GM23338 (cell line): ENCODE data around the gene RAB3IL1. TPM values are rescaled to one million over a fixed set of nuclear protein-coding genes. Genes with fewer than 3 reads are reported as not detected.

Source experiments
- ATAC-seq: fragments of 200-7000 bp; cut with Tn5 transposase; 3 replicates; pipeline ENCODE4 v1.9.1; 2020
- DNase-seq: peaks from one replicate; pipeline ENCODE4 v3.0.0-alpha.2; 2015; ENCODE audit warnings: low spot score
- H2AFZ ChIP-seq: fragments of 200-600 bp; sonication (generic); 2 replicates; pipeline ENCODE4 v1.8.0; 2016; ENCODE audit warnings: antibody characterized with exemption, mild to moderate bottlenecking, moderate library complexity
- H3F3A ChIP-seq: fragments of 200-600 bp; sonication (generic); replicated peaks from 2 replicates; pipeline ENCODE4 v1.8.0; 2017; ENCODE audit warnings: antibody characterized with exemption, mixed run types, low read depth
- H3K27ac ChIP-seq: fragments of 200-600 bp; sonication (generic); 2 replicates; pipeline ENCODE4 v1.6.1; 2016; ENCODE audit warnings: low read depth
- H3K27me3 ChIP-seq: fragments of 200-600 bp; sonication (generic); 2 replicates; pipeline ENCODE4 v1.8.0; 2016; ENCODE audit warnings: mild to moderate bottlenecking, mixed run types, moderate library complexity; ENCODE audit not compliant: insufficient read depth
- H3K36me3 ChIP-seq: fragments of 200-600 bp; sonication (generic); 2 replicates; pipeline ENCODE4 v1.8.0; 2016; ENCODE audit warnings: mild to moderate bottlenecking; ENCODE audit not compliant: insufficient read depth
- H3K4me1 ChIP-seq: fragments of 200-600 bp; sonication (generic); 2 replicates; pipeline ENCODE4 v1.8.0; 2016; ENCODE audit warnings: mild to moderate bottlenecking, moderate library complexity; ENCODE audit not compliant: insufficient read depth
- H3K4me2 ChIP-seq: fragments of 200-600 bp; sonication (generic); 2 replicates; pipeline ENCODE4 v1.7.1; 2017; ENCODE audit warnings: mixed run types
- H3K4me3 ChIP-seq: fragments of 200-600 bp; sonication (generic); 2 replicates; pipeline ENCODE4 v1.6.1; 2016; ENCODE audit warnings: mixed run types
- H3K79me2 ChIP-seq: fragments of 200-600 bp; sonication (generic); replicated peaks from 2 replicates; pipeline ENCODE4 v1.8.0; 2017; ENCODE audit warnings: mild to moderate bottlenecking; ENCODE audit not compliant: insufficient read depth
- H3K9me2 ChIP-seq: fragments of 200-600 bp; sonication (generic); 2 replicates; pipeline ENCODE4 v1.8.0; 2017; ENCODE audit not compliant: insufficient read depth
- H4K20me1 ChIP-seq: fragments of 200-600 bp; sonication (generic); replicated peaks from 2 replicates; pipeline ENCODE4 v1.8.0; 2017; ENCODE audit warnings: mild to moderate bottlenecking; ENCODE audit not compliant: insufficient read depth
- H3K27ac Mint-ChIP-seq: 2 replicates; pipeline ENCODE4 v1.8.0; 2020; ENCODE audit warnings: inconsistent platforms, mild to moderate bottlenecking, moderate library complexity, mixed read lengths
- H3K27me3 Mint-ChIP-seq: 3 replicates; pipeline ENCODE4 v1.8.0; 2022; ENCODE audit warnings: low read depth, mild to moderate bottlenecking, moderate library complexity, mixed read lengths, inconsistent platforms; ENCODE audit not compliant: insufficient read depth, poor library complexity
- H3K36me3 Mint-ChIP-seq: 3 replicates; pipeline ENCODE4 v1.8.0; 2021; ENCODE audit warnings: low read depth, mild to moderate bottlenecking, inconsistent platforms, moderate library complexity, mixed read lengths
- H3K4me1 Mint-ChIP-seq: 3 replicates; pipeline ENCODE4 v1.8.0; 2020; ENCODE audit warnings: mild to moderate bottlenecking, inconsistent platforms, mixed read lengths
- H3K4me3 Mint-ChIP-seq: 3 replicates; pipeline ENCODE4 v1.8.0; 2021; ENCODE audit warnings: moderate library complexity, mild to moderate bottlenecking, inconsistent platforms, mixed read lengths
- H3K9me3 Mint-ChIP-seq: 3 replicates; pipeline ENCODE4 v1.8.0; 2020; ENCODE audit warnings: moderate library complexity, mild to moderate bottlenecking, inconsistent platforms, mixed read lengths
- CREB1 ChIP-seq: fragments of 250-450 bp; sonication (Bioruptor Pico); IDR thresholded peaks from 2 replicates; pipeline ENCODE4 v1.5.0; 2020; ENCODE audit warnings: low read depth, mild to moderate bottlenecking, moderate library complexity
- EZH2 ChIP-seq: fragments of 200-600 bp; sonication (generic); IDR thresholded peaks from one replicate; pipeline ENCODE4 v1.8.0; 2017; ENCODE audit warnings: antibody characterized with exemption, mild to moderate bottlenecking, low read depth; ENCODE audit not compliant: unreplicated experiment
- EZH2phosphoT487 ChIP-seq: fragments of 200-600 bp; sonication (generic); IDR thresholded peaks from one replicate; pipeline ENCODE4 v1.8.1; 2018; ENCODE audit warnings: antibody characterized with exemption; ENCODE audit not compliant: unreplicated experiment
- JUNB ChIP-seq: IDR thresholded peaks from one replicate; pipeline ENCODE4 v1.6.1; 2016; ENCODE audit warnings: antibody characterized with exemption; ENCODE audit not compliant: unreplicated experiment
- NANOG ChIP-seq: IDR thresholded peaks from 2 replicates; pipeline ENCODE4 v1.6.1; 2016; ENCODE audit warnings: antibody characterized with exemption, borderline replicate concordance
- POLR2AphosphoS5 ChIP-seq: IDR thresholded peaks from 2 replicates; pipeline ENCODE4 v1.6.1; 2016; ENCODE audit warnings: antibody characterized with exemption, low read depth
- STAT1 ChIP-seq: IDR thresholded peaks from one replicate; pipeline ENCODE4 v1.6.1; 2016; ENCODE audit warnings: antibody characterized with exemption; ENCODE audit not compliant: unreplicated experiment
- ZNF114 ChIP-seq: fragments of 250-450 bp; sonication (Bioruptor Pico); IDR thresholded peaks from 2 replicates; pipeline ENCODE4 v1.5.0; 2020; ENCODE audit warnings: mild to moderate bottlenecking, moderate library complexity
- ZNF331 ChIP-seq: fragments of 250-450 bp; sonication (Bioruptor Pico); IDR thresholded peaks from 2 replicates; pipeline ENCODE4 v1.5.0; 2020; ENCODE audit warnings: low read depth, mild to moderate bottlenecking, moderate library complexity
- polyA plus RNA-seq: library from polyadenylated mRNA; unstranded; fragments of >200 nt; fragmentation: Nextera tagmentation; extraction: Ambion mirVana; gene quantifications from 2 replicates; pipeline ENCODE4 v1.2.1, GENCODE V29; 2016
- total RNA-seq: library from RNA; depleted of rRNA; stranded (reverse); fragments of >200 nt; shearing (Covaris generic); gene quantifications from 2 replicates; pipeline ENCODE4 v1.2.3, GENCODE V29; 2014
- TF ChIP-seq, protein P1 (sequence below), 2 experiments: fragments of 200-600 bp in 1 of 2; sonication (generic) in 1 of 2; conservative IDR thresholded peaks; 2 replicates each; pipeline versions ENCODE4 v1.5.1 to v1.6.1; 2016 to 2017; ENCODE audit warnings: antibody characterized with exemption in 2 of 2, low read depth in 2 of 2, mild to moderate bottlenecking in 2 of 2, moderate library complexity in 1 of 2
- TF ChIP-seq, protein P2 (sequence below): IDR thresholded peaks from one replicate; pipeline ENCODE4 v1.6.1; 2018; ENCODE audit warnings: antibody characterized with exemption; ENCODE audit not compliant: unreplicated experiment
- TF ChIP-seq, protein P3 (sequence below): IDR thresholded peaks from 2 replicates; pipeline ENCODE4 v1.6.1; 2016; ENCODE audit warnings: antibody characterized with exemption

The RAB3IL1 gene
- total and polyA plus RNA-seq, 2 experiments from 2014 or later, result 2.7 to 3.4 TPM

DNA sequence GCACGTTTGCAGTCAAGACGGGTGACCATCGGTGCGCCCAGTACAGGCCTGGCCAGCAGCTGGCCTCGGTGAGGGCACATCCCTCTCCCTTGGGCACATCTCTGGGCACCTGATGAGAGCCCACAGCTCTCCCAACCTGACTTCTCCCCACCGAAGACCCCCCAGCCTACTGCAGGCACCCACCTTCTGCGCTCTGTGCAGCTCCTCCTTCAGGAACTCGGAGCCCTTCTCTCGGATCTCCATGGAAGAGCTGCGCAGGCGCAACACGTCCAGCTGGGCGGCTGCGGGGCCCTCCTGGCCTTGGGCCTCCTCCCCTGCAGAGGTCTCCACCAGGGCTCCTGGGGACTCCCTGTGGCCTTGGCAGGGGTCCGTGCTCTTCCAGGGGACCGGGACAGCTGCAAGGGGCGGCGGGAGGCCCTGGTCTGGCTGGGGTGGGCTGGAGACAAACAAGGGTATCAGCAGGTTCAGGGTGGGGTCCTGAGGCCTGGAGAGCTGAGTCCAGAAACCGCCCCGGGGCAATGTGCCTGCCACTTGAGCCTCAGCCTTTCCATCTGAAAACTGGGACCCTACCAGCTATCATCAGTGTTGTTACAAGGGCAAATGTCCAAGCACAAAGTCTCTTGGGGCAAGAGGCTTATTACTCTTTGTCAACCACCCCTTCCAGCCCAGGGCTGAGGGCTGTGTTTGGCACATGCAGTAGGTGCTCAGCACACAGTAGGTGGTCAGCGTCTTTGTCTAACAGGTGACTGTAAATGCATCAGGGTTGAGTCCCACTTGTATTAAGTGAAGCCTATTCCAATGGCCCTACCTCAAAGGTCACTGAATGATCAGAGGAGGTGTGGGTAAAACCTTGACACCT is 9.3 kb downstream of the RAB3IL1 start:
- no peaks in the 10 kb centered on the region for H3K79me2 ChIP-seq
- no peaks in the 10 kb centered on the region for H4K20me1 ChIP-seq
- ATAC-seq, result no peak
- no peaks in the 10 kb centered on the region for H3K27me3 ChIP-seq
- DNase-seq, result no peak
- H3K27ac Mint-ChIP-seq, result no peak overlapping the region
- TF ChIP-seq EZH2phosphoT487 (no peak), ZNF114 (CRISPR knock-in tag) (no peak), ZNF331 (CRISPR knock-in tag) (no peak), CREB1 (CRISPR knock-in tag) (no peak), STAT1 (no peak), NANOG (no peak), JUNB (no peak), POLR2AphosphoS5 (no peak), EZH2 (no peak)
- TF ChIP-seq, protein P1, sequence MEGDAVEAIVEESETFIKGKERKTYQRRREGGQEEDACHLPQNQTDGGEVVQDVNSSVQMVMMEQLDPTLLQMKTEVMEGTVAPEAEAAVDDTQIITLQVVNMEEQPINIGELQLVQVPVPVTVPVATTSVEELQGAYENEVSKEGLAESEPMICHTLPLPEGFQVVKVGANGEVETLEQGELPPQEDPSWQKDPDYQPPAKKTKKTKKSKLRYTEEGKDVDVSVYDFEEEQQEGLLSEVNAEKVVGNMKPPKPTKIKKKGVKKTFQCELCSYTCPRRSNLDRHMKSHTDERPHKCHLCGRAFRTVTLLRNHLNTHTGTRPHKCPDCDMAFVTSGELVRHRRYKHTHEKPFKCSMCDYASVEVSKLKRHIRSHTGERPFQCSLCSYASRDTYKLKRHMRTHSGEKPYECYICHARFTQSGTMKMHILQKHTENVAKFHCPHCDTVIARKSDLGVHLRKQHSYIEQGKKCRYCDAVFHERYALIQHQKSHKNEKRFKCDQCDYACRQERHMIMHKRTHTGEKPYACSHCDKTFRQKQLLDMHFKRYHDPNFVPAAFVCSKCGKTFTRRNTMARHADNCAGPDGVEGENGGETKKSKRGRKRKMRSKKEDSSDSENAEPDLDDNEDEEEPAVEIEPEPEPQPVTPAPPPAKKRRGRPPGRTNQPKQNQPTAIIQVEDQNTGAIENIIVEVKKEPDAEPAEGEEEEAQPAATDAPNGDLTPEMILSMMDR (conservative IDR thresholded peaks at IDR 0.05; ENCODE audit: low read depth in 2 of 2), result no peak
- TF ChIP-seq, protein P2, sequence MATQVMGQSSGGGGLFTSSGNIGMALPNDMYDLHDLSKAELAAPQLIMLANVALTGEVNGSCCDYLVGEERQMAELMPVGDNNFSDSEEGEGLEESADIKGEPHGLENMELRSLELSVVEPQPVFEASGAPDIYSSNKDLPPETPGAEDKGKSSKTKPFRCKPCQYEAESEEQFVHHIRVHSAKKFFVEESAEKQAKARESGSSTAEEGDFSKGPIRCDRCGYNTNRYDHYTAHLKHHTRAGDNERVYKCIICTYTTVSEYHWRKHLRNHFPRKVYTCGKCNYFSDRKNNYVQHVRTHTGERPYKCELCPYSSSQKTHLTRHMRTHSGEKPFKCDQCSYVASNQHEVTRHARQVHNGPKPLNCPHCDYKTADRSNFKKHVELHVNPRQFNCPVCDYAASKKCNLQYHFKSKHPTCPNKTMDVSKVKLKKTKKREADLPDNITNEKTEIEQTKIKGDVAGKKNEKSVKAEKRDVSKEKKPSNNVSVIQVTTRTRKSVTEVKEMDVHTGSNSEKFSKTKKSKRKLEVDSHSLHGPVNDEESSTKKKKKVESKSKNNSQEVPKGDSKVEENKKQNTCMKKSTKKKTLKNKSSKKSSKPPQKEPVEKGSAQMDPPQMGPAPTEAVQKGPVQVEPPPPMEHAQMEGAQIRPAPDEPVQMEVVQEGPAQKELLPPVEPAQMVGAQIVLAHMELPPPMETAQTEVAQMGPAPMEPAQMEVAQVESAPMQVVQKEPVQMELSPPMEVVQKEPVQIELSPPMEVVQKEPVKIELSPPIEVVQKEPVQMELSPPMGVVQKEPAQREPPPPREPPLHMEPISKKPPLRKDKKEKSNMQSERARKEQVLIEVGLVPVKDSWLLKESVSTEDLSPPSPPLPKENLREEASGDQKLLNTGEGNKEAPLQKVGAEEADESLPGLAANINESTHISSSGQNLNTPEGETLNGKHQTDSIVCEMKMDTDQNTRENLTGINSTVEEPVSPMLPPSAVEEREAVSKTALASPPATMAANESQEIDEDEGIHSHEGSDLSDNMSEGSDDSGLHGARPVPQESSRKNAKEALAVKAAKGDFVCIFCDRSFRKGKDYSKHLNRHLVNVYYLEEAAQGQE, result no peak
- TF ChIP-seq, protein P3, sequence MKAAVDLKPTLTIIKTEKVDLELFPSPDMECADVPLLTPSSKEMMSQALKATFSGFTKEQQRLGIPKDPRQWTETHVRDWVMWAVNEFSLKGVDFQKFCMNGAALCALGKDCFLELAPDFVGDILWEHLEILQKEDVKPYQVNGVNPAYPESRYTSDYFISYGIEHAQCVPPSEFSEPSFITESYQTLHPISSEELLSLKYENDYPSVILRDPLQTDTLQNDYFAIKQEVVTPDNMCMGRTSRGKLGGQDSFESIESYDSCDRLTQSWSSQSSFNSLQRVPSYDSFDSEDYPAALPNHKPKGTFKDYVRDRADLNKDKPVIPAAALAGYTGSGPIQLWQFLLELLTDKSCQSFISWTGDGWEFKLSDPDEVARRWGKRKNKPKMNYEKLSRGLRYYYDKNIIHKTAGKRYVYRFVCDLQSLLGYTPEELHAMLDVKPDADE, result no peak
- 0 out of 2 replicates have a peak overlapping the region, but pooled peaks have one; percentile 71 for H3K4me2 ChIP-seq
- no peak overlapping the region for H2AFZ ChIP-seq
- no peaks in the 10 kb centered on the region for H3K36me3 Mint-ChIP-seq
- no peak overlapping the region for H3K4me3 ChIP-seq
- no peaks in the 10 kb centered on the region for H3K9me2 ChIP-seq
- no peaks in the 10 kb centered on the region; the same call in 1 of the 2 replicates for H3K36me3 ChIP-seq
- H3K9me3 Mint-ChIP-seq, result no peaks in the 10 kb centered on the region; the same call in 2 of the 3 replicates
- no peak overlapping the region; the same call in 2 of the 3 replicates for H3K4me3 Mint-ChIP-seq
- peaks cover 10% of the 10 kb centered on the region for H3K4me1 ChIP-seq
- H3F3A ChIP-seq, result no peaks in the 10 kb centered on the region
- H3K27ac ChIP-seq, result no peak overlapping the region
- peaks cover 14% of the 10 kb centered on the region for H3K27me3 Mint-ChIP-seq
- peaks cover 29% of the 10 kb centered on the region for H3K4me1 Mint-ChIP-seq
